Gastrocnemius medialis (tissue), 4 donors: ENCODE results near the gene MGAT5.

Experiments used
- POLR2A ChIP-seq, 2 donors: fragments of 450-650 bp; IDR thresholded peaks; one replicate each; pipeline ENCODE4 v1.6.1; 2017; ENCODE audit warnings: antibody characterized with exemption in 2 of 2, mild to moderate bottlenecking in 2 of 2, moderate library complexity in 2 of 2
- TF ChIP-seq, protein P1 (sequence below), 5 experiments: fragments of 450-650 bp in 3 of 5; fragments of 200-600 bp in 2 of 5; sonication (generic) in 2 of 5; IDR thresholded peaks in 4 of 5; conservative IDR thresholded peaks in 1 of 5; 1 replicate in 4 of 5; 2 replicates in 1 of 5; pipeline ENCODE4 v1.5.1; 2016 to 2019; ENCODE audit warnings: antibody characterized with exemption in 5 of 5, mild to moderate bottlenecking in 3 of 5, moderate library complexity in 3 of 5

DNA sequence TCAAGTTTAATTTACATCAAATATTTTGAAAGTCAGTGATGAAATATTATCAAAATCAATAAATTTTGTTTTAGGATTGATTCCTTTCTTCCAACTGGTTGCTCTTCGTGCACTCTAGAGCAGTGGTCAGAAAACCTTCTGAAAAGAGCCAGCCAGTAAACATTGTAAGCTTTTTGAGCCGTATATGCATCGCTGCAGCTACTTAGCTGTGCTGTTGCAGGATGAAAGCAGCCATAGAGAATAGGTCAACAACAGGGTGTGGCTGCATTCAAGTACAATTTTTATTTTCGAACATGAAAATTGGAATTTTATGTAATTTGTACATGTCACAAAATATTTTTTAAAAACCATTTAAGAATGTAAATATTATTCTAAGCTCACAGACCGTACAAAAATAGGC, 94.9 kb downstream of the MGAT5 start:
- TF ChIP-seq, protein P1, sequence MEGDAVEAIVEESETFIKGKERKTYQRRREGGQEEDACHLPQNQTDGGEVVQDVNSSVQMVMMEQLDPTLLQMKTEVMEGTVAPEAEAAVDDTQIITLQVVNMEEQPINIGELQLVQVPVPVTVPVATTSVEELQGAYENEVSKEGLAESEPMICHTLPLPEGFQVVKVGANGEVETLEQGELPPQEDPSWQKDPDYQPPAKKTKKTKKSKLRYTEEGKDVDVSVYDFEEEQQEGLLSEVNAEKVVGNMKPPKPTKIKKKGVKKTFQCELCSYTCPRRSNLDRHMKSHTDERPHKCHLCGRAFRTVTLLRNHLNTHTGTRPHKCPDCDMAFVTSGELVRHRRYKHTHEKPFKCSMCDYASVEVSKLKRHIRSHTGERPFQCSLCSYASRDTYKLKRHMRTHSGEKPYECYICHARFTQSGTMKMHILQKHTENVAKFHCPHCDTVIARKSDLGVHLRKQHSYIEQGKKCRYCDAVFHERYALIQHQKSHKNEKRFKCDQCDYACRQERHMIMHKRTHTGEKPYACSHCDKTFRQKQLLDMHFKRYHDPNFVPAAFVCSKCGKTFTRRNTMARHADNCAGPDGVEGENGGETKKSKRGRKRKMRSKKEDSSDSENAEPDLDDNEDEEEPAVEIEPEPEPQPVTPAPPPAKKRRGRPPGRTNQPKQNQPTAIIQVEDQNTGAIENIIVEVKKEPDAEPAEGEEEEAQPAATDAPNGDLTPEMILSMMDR (IDR thresholded peaks at IDR 0.05 in 4 of 5, conservative IDR thresholded peaks at IDR 0.05 in 1 of 5) = no peak
- TF ChIP-seq POLR2A (IDR thresholded peaks at IDR 0.05) = no peak
